Esophagus squamous epithelium (tissue), 4 donors: Measurements from ENCODE around the gene ITPR2.

Experiments used
- POLR2A ChIP-seq, 4 donors: fragments of 450-650 bp; IDR thresholded peaks; one replicate each; pipeline ENCODE4 v1.6.1; 2017; ENCODE audit warnings: antibody characterized with exemption in 4 of 4, mild to moderate bottlenecking in 4 of 4, moderate library complexity in 3 of 4
- TF ChIP-seq, protein P1 (sequence below), 6 experiments: fragments of 450-650 bp in 4 of 6; fragments of 200-600 bp in 2 of 6; sonication (generic) in 2 of 6; IDR thresholded peaks; one replicate each; pipeline ENCODE4 v1.5.1; 2016 to 2019; ENCODE audit warnings: antibody characterized with exemption in 6 of 6, mild to moderate bottlenecking in 4 of 6, moderate library complexity in 4 of 6

DNA sequence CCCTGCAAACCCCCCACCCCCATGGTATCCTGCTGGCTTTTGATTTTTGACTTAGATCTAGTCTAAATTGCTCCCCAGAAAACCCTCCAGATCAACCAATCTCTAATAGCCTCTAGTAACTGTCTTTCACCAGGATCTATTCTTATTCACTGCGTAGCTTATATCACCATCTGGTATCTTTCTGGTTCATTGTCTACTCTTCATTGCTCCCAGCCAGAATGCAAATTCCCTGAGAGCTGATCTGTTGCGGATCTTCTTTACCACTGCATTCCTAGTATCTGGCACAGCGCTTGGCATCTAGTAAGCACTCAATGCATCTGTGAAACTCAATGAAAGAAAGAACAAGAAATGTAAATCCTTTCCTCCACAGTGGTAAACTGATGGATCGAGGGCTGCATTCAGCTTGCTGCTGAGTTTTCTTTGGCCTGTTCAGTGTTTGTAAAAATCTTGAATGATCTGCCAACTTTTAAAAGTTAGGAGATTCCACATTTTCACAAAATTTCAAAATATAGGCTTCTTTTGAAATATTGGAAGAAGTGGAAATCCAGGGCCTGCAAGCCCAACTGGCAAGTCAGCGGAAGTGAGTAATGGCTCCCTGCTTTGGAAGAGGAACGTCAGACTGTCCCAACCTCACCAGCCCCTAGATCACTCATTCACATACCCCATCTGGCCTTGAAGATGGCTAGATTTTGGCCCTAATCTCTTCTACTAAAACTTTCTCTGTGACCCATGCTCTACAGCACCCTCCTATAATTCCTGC is 363.4 kb downstream of the ITPR2 start:
- TF ChIP-seq, protein P1, sequence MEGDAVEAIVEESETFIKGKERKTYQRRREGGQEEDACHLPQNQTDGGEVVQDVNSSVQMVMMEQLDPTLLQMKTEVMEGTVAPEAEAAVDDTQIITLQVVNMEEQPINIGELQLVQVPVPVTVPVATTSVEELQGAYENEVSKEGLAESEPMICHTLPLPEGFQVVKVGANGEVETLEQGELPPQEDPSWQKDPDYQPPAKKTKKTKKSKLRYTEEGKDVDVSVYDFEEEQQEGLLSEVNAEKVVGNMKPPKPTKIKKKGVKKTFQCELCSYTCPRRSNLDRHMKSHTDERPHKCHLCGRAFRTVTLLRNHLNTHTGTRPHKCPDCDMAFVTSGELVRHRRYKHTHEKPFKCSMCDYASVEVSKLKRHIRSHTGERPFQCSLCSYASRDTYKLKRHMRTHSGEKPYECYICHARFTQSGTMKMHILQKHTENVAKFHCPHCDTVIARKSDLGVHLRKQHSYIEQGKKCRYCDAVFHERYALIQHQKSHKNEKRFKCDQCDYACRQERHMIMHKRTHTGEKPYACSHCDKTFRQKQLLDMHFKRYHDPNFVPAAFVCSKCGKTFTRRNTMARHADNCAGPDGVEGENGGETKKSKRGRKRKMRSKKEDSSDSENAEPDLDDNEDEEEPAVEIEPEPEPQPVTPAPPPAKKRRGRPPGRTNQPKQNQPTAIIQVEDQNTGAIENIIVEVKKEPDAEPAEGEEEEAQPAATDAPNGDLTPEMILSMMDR (IDR thresholded peaks at IDR 0.05): no peak
- no peak for TF ChIP-seq POLR2A (IDR thresholded peaks at IDR 0.05)
